Stimulated activated CD4-positive, alpha-beta T cell treated with anti-CD3 and anti-CD28 coated beads, TNF-alpha, amount 100 ng/mL, for 4 hours (primary cell): Measurements from ENCODE around the gene ALS2.
"Not testable (repeated sequence)": the region's sequence is repeated elsewhere in the genome, so short reads cannot be mapped to it uniquely, and the experiment has no call there.

ENCODE experiments used
- DNase-seq, 3 experiments: peaks; one replicate each; pipeline ENCODE4 v3.0.0-alpha.2; 2020; ENCODE audit warnings: low read depth in 3 of 3

Gene ALS2

GRCh38 chr2:201675454-201675853 is 105.3 kb downstream of the ALS2 start:
- DNase-seq = no peak

- no peak for DNase-seq
Measured at GRCh38 chr2:201674794-201675193, 105.9 kb downstream of the ALS2 start.

- no peak for DNase-seq
Measured at GRCh38 chr2:201674298-201674697, 106.4 kb downstream of the ALS2 start.

- DNase-seq = no peak
Measured at GRCh38 chr2:201673546-201673945, 107.2 kb downstream of the ALS2 start.

GRCh38 chr2:201671205-201671604 is 109.5 kb downstream of the ALS2 start:
- not testable (repeated sequence) for DNase-seq

GRCh38 chr2:201669865-201670264 is 110.9 kb downstream of the ALS2 start:
- no peak for DNase-seq

- DNase-seq = no peak
Measured at GRCh38 chr2:201668402-201668910, 112.3 kb downstream of the ALS2 start.

GRCh38 chr2:201664334-201664733 is 116.4 kb downstream of the ALS2 start:
- DNase-seq = no peak

GRCh38 chr2:201661366-201661765 is 119.4 kb downstream of the ALS2 start:
- DNase-seq = no peak

GRCh38 chr2:201660293-201660895 is 120.3 kb downstream of the ALS2 start:
- no peak for DNase-seq

GRCh38 chr2:201656740-201657139 is 124.0 kb downstream of the ALS2 start:
- no peak for DNase-seq

- DNase-seq = no peak
Measured at GRCh38 chr2:201656102-201656501, 124.6 kb downstream of the ALS2 start.

- DNase-seq = no peak
Measured at GRCh38 chr2:201654616-201655384, 125.9 kb downstream of the ALS2 start.

GRCh38 chr2:201653221-201653620 is 127.5 kb downstream of the ALS2 start:
- DNase-seq = no peak
